Sigmoid colon (tissue), 4 donors: Measurements from ENCODE around the gene PHF14.

ENCODE experiments used
- CTCF ChIP-seq, 4 experiments: fragments of 450-650 bp in 3 of 4; fragments of 200-600 bp in 1 of 4; IDR thresholded peaks; one replicate each; pipeline ENCODE4 v1.5.1; 2016 to 2019; ENCODE audit warnings: antibody characterized with exemption in 4 of 4, mild to moderate bottlenecking in 3 of 4, moderate library complexity in 2 of 4
- EP300 ChIP-seq, 4 donors: sonication (generic); formaldehyde crosslinking; IDR thresholded peaks; one replicate each; pipeline ENCODE4 v1.6.1; 2017; ENCODE audit warnings: antibody characterized with exemption in 4 of 4
- POLR2AphosphoS5 ChIP-seq, 4 donors: sonication (generic); formaldehyde crosslinking; IDR thresholded peaks; one replicate each; pipeline ENCODE4 v1.6.1; 2017; ENCODE audit warnings: antibody characterized with exemption in 4 of 4

- no peak for TF ChIP-seq CTCF (IDR thresholded peaks at IDR 0.05)
- no peak for TF ChIP-seq POLR2AphosphoS5 (IDR thresholded peaks at IDR 0.05)
- TF ChIP-seq EP300 (IDR thresholded peaks at IDR 0.05), result no peak
These were observed 202.2 kb downstream of the PHF14 start for GRCh38 chr7:11175887-11176286.
